B cell (primary cell): Measurements from ENCODE around the gene PSD4.

Source experiments
- EZH2 ChIP-seq: IDR thresholded peaks from 2 replicates; pipeline ENCODE4 v1.6.1; 2012; ENCODE audit warnings: borderline replicate concordance, low read depth, mild to moderate bottlenecking, moderate library complexity, low read length; ENCODE audit not compliant: insufficient read depth, poor library complexity, severe bottlenecking
- TF ChIP-seq, protein P1 (sequence below): fragments of 200-600 bp; IDR thresholded peaks from one replicate; pipeline ENCODE4 v1.8.0; 2022; ENCODE audit warnings: antibody characterized with exemption, mild to moderate bottlenecking

DNA sequence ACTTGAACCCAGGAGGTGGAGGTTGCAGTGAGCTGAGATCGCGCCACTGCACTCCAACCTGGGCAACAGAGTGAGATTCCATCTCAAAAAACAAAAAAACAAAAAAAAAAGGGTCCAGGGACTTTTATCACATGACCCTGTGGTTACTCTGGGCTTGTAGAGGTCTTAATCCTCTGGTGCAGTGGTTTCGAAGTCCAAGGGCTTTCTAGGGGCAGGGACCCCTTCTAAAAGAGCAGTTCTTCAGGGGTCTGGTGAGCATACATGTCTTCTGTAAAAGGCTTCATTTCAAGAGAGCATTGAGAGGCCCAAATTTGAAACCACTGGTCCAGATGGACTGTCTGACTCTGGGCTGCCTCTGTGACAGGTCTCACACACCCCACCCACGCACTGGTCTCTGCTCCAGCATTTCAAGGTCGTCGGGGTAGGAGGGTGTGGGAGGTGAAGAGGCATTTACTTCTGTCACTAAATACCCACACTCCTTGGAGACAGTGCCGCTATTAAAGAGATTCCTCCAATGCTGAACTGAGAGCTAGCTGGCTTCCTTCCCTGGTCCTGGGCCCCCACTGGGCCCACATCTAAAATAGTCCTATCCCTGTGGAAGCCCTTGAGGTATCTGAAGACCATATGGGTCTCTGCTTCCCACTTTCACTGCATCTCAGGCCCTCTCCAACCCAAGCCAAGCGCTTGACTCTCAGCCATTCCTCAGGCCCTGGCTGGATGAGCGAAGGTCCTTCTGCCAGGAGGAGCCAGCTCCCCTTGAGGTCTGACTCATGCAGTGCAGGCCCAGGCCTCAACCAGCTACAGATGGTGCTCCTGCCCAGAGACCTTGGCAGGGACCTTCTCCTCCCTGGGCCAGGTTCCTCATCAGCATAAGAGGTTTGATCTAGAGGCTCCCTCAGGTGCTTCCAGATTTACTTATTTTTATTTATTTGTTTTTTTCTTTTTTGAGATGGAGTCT, 60.1 kb downstream of the PSD4 start:
- no peak for TF ChIP-seq EZH2
- TF ChIP-seq, protein P1, sequence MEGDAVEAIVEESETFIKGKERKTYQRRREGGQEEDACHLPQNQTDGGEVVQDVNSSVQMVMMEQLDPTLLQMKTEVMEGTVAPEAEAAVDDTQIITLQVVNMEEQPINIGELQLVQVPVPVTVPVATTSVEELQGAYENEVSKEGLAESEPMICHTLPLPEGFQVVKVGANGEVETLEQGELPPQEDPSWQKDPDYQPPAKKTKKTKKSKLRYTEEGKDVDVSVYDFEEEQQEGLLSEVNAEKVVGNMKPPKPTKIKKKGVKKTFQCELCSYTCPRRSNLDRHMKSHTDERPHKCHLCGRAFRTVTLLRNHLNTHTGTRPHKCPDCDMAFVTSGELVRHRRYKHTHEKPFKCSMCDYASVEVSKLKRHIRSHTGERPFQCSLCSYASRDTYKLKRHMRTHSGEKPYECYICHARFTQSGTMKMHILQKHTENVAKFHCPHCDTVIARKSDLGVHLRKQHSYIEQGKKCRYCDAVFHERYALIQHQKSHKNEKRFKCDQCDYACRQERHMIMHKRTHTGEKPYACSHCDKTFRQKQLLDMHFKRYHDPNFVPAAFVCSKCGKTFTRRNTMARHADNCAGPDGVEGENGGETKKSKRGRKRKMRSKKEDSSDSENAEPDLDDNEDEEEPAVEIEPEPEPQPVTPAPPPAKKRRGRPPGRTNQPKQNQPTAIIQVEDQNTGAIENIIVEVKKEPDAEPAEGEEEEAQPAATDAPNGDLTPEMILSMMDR, result no peak
